Suprapubic skin (tissue), 4 donors: ENCODE data around the gene RENBP. TPM values are rescaled to one million over a fixed set of nuclear protein-coding genes. Genes with fewer than 3 reads are reported as not detected.

ENCODE experiments used
- DNase-seq, 2 donors: peaks; one replicate each; pipeline ENCODE4 v3.0.0-alpha.2; 2019; ENCODE audit warnings: low spot score in 2 of 2
- H3K27ac ChIP-seq: fragments of 200-600 bp; sonication (generic); one replicate; pipeline ENCODE4 v1.5.1; 2019
- H3K27me3 ChIP-seq: fragments of 200-600 bp; sonication (generic); one replicate; pipeline ENCODE4 v1.5.1; 2019
- H3K36me3 ChIP-seq: fragments of 200-600 bp; sonication (generic); one replicate; pipeline ENCODE4 v1.5.1; 2019
- H3K4me1 ChIP-seq: fragments of 200-600 bp; sonication (generic); one replicate; pipeline ENCODE4 v1.5.1; 2019
- H3K4me3 ChIP-seq: fragments of 200-600 bp; sonication (generic); one replicate; pipeline ENCODE4 v1.5.1; 2019; ENCODE audit warnings: mild to moderate bottlenecking
- H3K9me3 ChIP-seq: fragments of 200-600 bp; sonication (generic); one replicate; pipeline ENCODE4 v1.5.1; 2019
- EP300 ChIP-seq: sonication (generic); formaldehyde crosslinking; IDR thresholded peaks from one replicate; pipeline ENCODE4 v1.6.1; 2017; ENCODE audit warnings: antibody characterized with exemption
- POLR2A ChIP-seq, 2 donors: fragments of 450-650 bp; IDR thresholded peaks; one replicate each; pipeline ENCODE4 v1.6.1; 2017; ENCODE audit warnings: antibody characterized with exemption in 2 of 2, mild to moderate bottlenecking in 2 of 2, moderate library complexity in 2 of 2
- POLR2AphosphoS5 ChIP-seq, 3 donors: sonication (generic); formaldehyde crosslinking; IDR thresholded peaks; one replicate each; pipeline ENCODE4 v1.6.1; 2017; ENCODE audit warnings: antibody characterized with exemption in 3 of 3
- WGBS: methylation state at CpG from one replicate; pipeline ENCODE4 v1.1.5; 2018; 5-methylcytosine and 5-hydroxymethylcytosine counted together
- total RNA-seq, 4 donors: library from RNA; depleted of rRNA; stranded (reverse); fragments of >200 nt; gene quantifications; one replicate each; pipeline ENCODE4 v1.1.0, GENCODE V29; 2016
- TF ChIP-seq, protein P1 (sequence below), 2 donors: fragments of 200-600 bp in 1 of 2; fragments of 450-650 bp in 1 of 2; sonication (generic) in 1 of 2; IDR thresholded peaks; one replicate each; pipeline ENCODE4 v1.5.1; 2016 to 2019; ENCODE audit warnings: antibody characterized with exemption in 2 of 2, mild to moderate bottlenecking in 1 of 2, moderate library complexity in 1 of 2

Gene RENBP
- total RNA-seq, 4 donors from 2014 or later = 1.7 to 9.9 (median 4.6) TPM

DNA sequence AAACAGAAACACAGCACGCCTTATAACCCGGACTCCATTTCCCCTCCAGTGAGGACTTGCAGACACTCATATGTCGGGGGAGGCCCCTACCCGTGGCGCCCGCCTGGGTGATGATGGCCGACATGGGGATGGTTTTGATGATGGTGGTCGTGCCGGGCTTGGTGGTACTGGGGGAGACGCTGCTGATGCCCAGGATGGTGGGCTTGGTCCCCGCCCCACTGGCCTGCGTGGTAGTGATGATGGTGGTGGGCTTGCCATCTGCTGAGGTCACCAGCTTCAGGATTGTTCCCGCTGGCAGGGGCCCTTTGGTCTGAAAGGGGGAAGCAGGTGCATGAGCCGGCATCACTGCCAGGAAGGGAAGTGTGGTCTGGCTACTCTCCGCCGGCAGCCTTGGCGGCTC is 12.8 kb upstream of the RENBP start:
- TF ChIP-seq POLR2A (IDR thresholded peaks at IDR 0.05) (no peak), EP300 (no peak), POLR2AphosphoS5 (IDR thresholded peaks at IDR 0.05) (no peak)
- TF ChIP-seq, protein P1, sequence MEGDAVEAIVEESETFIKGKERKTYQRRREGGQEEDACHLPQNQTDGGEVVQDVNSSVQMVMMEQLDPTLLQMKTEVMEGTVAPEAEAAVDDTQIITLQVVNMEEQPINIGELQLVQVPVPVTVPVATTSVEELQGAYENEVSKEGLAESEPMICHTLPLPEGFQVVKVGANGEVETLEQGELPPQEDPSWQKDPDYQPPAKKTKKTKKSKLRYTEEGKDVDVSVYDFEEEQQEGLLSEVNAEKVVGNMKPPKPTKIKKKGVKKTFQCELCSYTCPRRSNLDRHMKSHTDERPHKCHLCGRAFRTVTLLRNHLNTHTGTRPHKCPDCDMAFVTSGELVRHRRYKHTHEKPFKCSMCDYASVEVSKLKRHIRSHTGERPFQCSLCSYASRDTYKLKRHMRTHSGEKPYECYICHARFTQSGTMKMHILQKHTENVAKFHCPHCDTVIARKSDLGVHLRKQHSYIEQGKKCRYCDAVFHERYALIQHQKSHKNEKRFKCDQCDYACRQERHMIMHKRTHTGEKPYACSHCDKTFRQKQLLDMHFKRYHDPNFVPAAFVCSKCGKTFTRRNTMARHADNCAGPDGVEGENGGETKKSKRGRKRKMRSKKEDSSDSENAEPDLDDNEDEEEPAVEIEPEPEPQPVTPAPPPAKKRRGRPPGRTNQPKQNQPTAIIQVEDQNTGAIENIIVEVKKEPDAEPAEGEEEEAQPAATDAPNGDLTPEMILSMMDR (IDR thresholded peaks at IDR 0.05) = no peak
- no peak overlapping the region for H3K4me3 ChIP-seq
- DNase-seq = no peak
- H3K9me3 ChIP-seq = no peaks in the 10 kb centered on the region
- H3K4me1 ChIP-seq = no peaks in the 10 kb centered on the region
- 95% methylated on average over 3 of the region's 17 CpGs for WGBS
- H3K36me3 ChIP-seq = peaks cover 88% of the 10 kb centered on the region
- no peaks in the 10 kb centered on the region for H3K27me3 ChIP-seq
- H3K27ac ChIP-seq = no peak overlapping the region

GRCh38 chrX:153956044-153956907 is 11.8 kb upstream of the RENBP start:
- H3K9me3 ChIP-seq = no peaks in the 10 kb centered on the region
- peaks cover 88% of the 10 kb centered on the region for H3K36me3 ChIP-seq
- 80% methylated on average over 30 of the region's 35 CpGs for WGBS
- TF ChIP-seq EP300 (no peak), POLR2AphosphoS5 (IDR thresholded peaks at IDR 0.05) (no peak), POLR2A (IDR thresholded peaks at IDR 0.05) (no peak)
- TF ChIP-seq, protein P1 (IDR thresholded peaks at IDR 0.05) = no peak
- no peak overlapping the region for H3K27ac ChIP-seq
- H3K4me3 ChIP-seq = no peak overlapping the region
- H3K4me1 ChIP-seq = no peaks in the 10 kb centered on the region
- DNase-seq = no peak
- H3K27me3 ChIP-seq = no peaks in the 10 kb centered on the region

GRCh38 chrX:153955228-153955732 is 10.8 kb upstream of the RENBP start:
- WGBS = 87% methylated on average over 3 of the region's 12 CpGs
- Histone ChIP-seq H3K4me3 (no peak overlapping the region), H3K9me3 (no peaks in the 10 kb centered on the region), H3K4me1 (no peaks in the 10 kb centered on the region), H3K36me3 (peaks cover 88% of the 10 kb centered on the region), H3K27me3 (no peaks in the 10 kb centered on the region), H3K27ac (no peak overlapping the region)
- TF ChIP-seq EP300 (no peak), POLR2AphosphoS5 (IDR thresholded peaks at IDR 0.05) (no peak), POLR2A (IDR thresholded peaks at IDR 0.05) (no peak)
- TF ChIP-seq, protein P1 (IDR thresholded peaks at IDR 0.05) = no peak
- DNase-seq = no peak

GRCh38 chrX:153954558-153955227 is 10.2 kb upstream of the RENBP start:
- Histone ChIP-seq H3K4me3 (no peak overlapping the region), H3K27me3 (no peaks in the 10 kb centered on the region), H3K36me3 (peaks cover 88% of the 10 kb centered on the region), H3K4me1 (no peaks in the 10 kb centered on the region), H3K9me3 (no peaks in the 10 kb centered on the region), H3K27ac (no peak overlapping the region)
- TF ChIP-seq POLR2A (IDR thresholded peaks at IDR 0.05) = no peak
- TF ChIP-seq POLR2AphosphoS5 (IDR thresholded peaks at IDR 0.05) = no peak
- no peak for DNase-seq
- WGBS = 95% methylated on average over 20 of the region's 44 CpGs

GRCh38 chrX:153953892-153954557 is 9.6 kb upstream of the RENBP start:
- Histone ChIP-seq H3K4me3 (no peak overlapping the region), H3K27me3 (no peaks in the 10 kb centered on the region), H3K36me3 (peaks cover 88% of the 10 kb centered on the region), H3K27ac (no peak overlapping the region), H3K9me3 (no peaks in the 10 kb centered on the region), H3K4me1 (no peaks in the 10 kb centered on the region)
- TF ChIP-seq, protein P1 (IDR thresholded peaks at IDR 0.05) = no peak
- TF ChIP-seq EP300 (no peak), POLR2AphosphoS5 (IDR thresholded peaks at IDR 0.05) (no peak), POLR2A (IDR thresholded peaks at IDR 0.05) (no peak)
- no peak for DNase-seq
- WGBS = 81% methylated on average over 12 of the region's 33 CpGs
